ENCODE data around the gene FTCD. TPM values are rescaled to one million over a fixed set of nuclear protein-coding genes. Genes with fewer than 3 reads are reported as not detected.

The FTCD gene
- total RNA-seq, 1 donor from 2014 or later, result not detected

DNA sequence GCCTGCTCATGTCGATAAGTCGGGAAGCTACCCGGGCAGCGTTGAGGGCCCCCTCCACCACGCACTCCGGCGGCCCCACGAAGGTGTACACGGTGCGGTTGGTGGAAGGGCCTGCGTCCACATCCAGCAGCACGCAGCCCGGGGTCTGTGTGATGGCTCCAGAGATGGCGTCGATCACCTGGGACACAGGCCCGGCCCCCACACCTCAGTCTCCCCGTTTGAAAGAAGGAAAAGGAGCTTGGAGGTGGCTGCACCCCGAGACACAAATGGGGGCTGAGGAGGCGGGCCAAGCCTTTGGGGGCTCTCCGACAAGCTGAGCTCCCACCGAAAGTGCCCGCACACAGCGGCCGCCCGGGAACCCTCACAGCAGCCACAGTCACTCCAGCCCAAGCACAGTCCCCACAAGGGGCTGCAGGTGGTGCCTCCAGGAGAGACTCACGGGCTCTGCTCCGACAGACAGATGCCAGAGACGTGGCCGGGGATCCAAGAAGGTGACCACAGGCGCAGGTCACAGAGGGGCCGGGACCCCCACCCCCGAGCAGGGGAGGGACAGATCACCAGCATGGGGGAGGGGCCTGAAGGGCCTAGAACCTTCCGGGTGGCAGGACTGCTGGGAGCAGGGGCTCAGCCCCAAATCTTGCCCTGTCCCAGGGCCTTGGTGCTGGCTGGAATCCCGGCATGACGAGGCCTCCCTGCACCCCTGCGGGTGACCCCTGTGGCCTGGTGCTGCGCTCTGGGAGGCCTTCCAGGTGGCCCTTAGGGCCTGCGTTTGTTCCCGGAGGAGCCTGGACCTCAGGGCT lies 1.0 kb downstream of the FTCD start:
- DNase-seq (ENCODE audit: low read depth in 2 of 2), result no peak

DNA sequence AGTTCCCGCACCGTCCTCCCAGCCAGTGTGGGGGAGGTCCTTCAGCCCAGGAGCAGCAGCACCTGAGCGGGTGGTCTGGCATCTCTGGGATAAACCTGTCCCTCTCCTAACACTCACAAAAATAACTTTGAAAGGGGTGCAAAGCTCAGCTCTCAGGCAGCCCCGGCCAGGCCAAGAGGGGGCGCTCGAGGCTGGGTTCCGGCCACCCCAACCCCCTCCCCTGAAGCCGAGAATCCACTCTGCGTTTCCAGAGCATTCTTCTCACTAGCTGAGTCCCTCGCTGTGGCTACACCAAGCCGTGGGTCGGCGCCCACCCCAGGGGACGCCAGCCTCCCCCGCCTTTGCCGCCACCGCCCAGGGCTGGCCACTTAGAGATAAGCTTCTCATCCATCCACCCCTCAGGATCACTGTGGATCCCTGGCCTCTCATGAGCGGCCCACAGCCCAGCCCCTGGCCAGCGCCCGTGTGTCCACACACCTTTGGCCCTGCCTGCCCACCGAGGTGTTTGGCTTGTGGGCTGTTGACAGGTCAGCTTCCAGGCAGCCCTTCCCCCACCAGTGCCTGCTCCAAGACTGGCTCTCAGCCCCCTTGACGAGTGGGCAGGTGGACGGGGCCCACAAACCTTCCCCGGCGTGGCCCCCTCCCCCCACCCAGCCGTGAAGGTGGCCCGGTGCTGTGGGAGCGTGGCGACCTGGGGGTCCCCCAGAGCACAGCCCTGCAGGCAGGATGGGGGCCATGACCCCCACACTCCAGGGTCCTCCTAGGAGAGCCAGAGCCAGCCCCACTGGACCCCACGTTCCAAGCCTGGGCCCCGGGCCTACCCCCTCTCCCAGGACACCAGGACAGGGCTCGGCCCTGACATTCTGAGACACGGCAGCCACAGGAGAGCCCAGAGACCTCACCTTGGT lies 1.9 kb downstream of the FTCD start:
- peak in 1 of 2 donors; percentile 54 for DNase-seq (ENCODE audit: low read depth in 2 of 2)

GRCh38 chr21:46152927-46153246 lies 2.5 kb downstream of the FTCD start:
- DNase-seq (ENCODE audit: low read depth in 2 of 2), result no peak

DNA sequence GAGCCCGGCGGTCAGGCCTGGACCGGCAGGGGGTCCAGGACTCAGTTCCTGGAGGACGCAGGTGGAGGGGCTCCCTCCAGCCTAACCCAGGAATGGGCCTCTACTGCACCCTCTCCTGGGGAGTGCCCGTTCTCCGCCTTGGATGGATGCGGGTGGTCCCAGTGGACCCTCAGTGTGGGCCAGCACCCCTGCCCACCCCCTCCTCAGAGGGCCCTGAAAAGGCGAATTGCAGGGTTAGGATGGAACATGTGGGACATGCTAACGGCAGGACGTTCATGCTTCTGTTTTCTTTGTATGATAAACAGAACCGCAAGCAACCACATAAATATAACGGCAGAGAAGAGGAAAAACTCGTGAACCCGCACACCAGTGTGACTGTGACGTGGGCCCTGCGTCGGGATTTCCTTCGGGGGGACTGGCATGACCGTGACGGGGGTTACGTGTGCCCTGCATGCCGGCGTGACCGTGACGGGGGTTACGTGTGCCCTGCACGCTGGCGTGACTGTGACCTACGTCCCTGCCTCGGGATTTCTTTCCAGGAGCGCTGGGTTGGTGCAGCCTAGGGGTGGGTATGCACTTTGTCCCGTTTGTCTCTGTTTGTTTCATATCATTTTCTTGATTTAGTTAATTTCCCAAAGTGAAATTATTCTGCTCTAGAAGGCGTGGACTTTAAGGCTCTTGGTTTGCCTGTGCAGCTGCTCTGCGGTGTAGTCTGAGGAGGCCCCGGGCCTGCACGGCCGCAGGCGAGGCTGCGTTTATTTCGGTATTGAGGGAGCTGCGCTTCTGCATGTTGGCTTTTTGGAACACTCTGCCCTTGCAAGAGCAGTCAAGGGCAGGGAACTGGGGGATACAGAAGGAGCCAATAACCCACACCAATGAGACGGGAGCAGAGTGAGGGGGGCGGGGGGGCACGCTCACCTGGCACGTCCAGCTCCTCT lies 3.1 kb downstream of the FTCD start:
- no peak for DNase-seq (ENCODE audit: low read depth in 2 of 2)

- DNase-seq (ENCODE audit: low read depth in 2 of 2), result no peak
Measured at GRCh38 chr21:46151261-46151988, 4.0 kb downstream of the FTCD start.

DNA sequence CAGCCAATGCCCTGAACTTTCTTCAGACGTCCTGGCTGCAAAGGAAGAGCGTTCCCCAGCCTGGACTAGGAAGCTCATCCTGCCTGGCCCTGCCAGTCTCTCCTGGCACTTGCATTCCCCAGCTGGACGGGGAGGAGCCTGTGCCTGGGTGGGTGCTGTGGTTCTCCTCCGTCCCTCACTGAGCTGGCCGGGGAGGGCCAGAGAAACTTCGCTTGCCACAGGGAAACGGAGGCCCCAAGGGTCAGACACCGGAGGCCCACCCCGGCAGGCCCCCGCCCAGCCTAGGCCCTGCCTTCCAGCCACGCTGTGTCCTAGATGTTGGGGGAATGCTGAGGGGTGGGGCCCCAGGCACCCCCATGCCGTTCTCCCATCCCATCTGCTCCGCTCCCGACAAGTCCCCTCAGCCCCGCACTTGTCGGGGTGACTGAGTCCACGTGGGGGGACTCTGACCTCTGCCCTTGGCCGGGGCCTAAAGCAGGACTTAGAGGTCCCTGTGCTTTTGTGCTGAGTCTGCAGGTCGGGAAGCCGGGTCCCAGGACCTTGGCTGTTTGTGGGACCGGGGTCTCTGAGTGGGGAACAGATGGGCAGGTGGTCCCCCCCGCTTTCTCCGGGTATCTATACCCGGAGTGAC lies 4.8 kb downstream of the FTCD start:
- DNase-seq (ENCODE audit: low read depth in 2 of 2), result no peak

DNA sequence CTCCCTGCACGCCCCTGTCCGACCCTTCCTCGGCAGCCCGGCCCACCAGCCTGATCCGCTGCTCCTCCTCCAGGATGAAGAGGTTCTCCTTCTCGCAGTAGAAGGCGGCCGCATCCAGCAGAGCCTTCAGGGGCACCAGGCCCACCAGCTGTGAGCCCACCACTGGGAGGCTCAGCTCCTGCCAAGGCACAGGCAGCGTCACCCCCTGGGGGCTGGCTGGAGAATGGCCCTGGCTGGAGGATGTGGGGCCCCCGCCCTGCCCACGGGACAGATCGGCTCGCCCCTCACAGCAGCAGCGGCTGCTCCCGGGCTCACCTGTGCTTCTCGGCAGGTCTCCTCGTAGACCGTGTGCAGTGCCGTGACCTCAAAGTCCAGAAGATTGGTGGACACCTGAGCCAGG lies 5.3 kb downstream of the FTCD start:
- no peak for DNase-seq (ENCODE audit: low read depth in 2 of 2)

- no peak for DNase-seq (ENCODE audit: low read depth in 2 of 2)
Measured at GRCh38 chr21:46149205-46149901, 6.0 kb downstream of the FTCD start.

DNA sequence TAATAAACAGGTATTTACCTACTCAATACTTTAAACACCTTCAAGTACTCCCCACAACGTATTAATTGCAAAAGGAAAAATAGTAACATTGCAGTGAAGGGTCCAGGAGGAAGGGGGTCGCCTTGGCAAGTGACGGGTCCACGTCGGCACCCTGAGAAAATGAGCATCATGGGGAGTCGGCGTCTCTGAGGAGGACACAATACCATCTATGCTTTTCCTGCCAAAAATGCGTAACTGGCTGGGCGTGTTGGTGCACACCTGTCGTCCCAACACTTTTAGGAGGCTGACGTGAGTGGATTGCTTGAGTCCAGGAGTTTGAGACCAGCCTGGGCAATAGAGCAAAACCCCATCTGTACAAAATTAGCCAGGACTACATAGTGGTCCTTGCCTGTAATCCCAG lies 7.3 kb downstream of the FTCD start:
- DNase-seq (ENCODE audit: low read depth in 2 of 2), result no peak

DNA sequence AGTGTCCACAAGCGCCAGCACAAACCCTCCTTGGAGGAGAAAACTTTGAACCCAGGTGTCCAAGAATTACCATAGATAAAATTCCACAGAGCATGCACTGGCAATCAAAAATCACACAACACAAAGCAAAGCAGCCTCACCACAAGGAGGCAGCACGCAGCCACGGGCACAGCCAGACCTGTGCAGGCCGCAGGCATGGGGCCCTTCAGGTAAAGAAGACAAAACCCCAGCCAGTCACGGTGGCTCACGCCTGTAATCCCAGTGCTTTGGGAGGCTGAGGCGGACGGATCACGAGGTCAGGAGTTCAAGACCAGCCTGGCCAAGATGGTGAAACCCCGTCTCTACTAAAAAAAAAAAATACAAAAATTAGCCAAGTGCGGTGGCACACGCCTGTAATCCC lies 8.0 kb downstream of the FTCD start:
- peak; percentile 51 to 71 for DNase-seq (ENCODE audit: low read depth in 2 of 2)

GRCh38 chr21:46146856-46147255 lies 8.5 kb downstream of the FTCD start:
- no peak for DNase-seq (ENCODE audit: low read depth in 2 of 2)

- DNase-seq (ENCODE audit: low read depth in 2 of 2), result no peak
Measured at GRCh38 chr21:46145840-46146691, 9.3 kb downstream of the FTCD start.

GRCh38 chr21:46145159-46145839 lies 10.1 kb downstream of the FTCD start:
- no peak for DNase-seq (ENCODE audit: low read depth in 2 of 2)

DNA sequence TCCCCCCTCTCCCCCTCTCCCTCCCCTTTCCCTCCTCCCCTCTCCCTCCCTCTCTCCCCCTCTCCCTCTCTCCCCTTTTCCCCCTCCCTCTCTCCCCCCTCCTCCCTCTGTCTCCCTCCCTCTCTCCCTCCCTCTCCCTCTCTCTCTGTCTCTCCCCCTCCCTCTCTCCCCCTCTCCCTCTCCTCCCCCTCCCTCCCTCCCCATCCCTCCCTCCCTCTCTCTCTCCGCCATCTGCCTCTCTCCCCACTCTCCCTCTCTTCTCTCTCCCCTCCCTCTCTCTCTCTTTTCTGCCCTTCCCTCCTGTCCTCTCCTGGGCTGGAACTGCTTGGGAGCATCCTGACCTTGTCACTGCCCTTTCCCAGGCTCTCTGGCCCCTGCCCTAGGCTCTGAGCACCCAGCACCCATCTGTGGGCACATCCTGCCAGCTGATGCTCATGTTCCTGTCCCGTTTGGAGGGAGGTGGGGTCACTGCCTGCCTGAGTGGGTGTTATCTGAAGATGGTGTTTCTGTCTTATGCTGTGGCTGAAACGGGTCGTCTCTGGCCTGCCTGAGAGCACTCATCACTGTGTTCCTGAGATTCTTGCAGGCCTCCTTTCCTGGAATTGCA lies 10.8 kb downstream of the FTCD start:
- DNase-seq (ENCODE audit: low read depth in 2 of 2), result no peak

DNA sequence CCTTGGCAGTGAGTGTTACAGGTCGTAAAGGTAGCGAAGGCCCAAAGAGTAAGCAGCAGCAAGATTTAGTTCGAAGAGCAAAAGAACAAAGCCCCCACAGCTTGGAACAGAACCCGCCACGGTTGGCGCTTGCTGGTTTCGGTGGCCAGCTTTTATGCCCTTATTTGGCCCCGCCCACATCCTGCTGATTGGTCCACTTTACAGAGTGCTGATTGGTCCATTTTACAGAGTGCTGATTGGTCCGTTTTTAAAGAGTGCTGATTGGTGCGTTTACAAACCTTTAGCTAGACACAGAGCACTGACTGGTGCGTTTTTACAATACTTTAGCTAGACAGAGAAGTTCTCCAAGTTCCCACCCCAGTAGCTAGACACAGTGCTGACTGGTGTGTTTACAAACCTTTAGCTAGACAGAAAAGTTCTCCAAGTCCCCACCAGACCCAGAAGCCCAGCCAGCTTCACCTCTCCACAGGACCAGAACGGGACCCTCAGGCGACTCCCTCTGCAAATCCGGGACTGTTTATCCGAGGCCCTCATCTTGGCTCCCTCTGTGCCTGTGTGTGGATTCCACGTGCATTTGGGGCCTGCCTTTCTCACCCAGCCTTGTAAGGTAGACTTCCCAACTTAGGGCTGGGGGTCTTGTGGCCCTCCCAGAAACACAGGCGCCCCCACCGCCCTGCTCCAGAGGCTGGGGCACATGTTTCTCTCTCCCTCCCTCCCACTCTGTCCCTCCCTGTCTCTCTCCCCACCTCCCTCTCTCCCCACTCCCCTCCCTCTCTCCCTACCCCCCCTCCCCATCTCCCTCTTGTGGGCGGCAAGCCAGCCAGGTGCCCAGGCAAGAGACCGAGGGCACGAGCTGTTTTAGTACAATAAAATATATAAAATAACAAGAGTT lies 12.6 kb downstream of the FTCD start:
- no peak for DNase-seq (ENCODE audit: low read depth in 2 of 2)

DNA sequence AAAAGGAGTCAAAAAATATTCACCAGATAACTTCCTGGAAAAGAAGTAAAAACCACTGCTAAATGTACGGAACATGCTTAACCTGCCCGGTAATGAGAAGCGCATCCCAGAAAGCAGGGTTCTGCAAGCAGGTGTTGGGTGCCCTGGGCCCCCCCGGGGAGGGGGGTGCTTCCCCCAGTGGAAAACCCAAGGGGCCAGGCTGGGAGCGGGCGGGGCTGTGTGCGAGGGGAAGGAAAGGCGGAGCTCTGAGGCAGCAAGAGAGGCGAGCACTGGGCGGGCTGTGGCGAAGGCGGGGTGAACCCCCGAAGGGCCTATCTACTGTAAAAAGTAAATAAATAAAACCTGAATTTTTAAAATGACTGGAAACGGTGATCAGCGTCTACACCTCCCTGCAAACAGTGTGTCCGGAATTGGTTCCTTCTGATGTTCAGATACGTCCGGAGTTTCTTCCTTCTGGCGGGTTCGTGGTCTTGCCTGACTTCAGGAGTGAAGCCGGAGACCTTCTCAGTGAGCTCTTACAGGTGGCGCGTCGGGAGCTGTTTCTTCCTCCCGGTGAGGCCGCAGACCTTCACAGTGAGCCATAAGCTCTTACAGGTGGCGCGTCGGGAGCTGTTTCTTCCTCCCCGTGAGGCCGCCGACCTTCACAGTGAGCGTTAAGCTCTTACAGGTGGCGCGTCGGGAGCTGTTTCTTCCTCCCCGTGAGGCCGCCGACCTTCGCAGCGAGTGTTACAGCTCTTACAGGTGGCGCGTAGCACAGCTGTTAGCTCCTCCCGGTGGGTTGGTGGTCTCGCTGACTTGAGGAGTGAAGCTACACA lies 13.4 kb downstream of the FTCD start:
- no peak for DNase-seq (ENCODE audit: low read depth in 2 of 2)

Measured in dermis microvascular lymphatic vessel endothelial cell (primary cell).